ENCODE measurements around the gene SMOC1.

SMOC1 gene

DNA sequence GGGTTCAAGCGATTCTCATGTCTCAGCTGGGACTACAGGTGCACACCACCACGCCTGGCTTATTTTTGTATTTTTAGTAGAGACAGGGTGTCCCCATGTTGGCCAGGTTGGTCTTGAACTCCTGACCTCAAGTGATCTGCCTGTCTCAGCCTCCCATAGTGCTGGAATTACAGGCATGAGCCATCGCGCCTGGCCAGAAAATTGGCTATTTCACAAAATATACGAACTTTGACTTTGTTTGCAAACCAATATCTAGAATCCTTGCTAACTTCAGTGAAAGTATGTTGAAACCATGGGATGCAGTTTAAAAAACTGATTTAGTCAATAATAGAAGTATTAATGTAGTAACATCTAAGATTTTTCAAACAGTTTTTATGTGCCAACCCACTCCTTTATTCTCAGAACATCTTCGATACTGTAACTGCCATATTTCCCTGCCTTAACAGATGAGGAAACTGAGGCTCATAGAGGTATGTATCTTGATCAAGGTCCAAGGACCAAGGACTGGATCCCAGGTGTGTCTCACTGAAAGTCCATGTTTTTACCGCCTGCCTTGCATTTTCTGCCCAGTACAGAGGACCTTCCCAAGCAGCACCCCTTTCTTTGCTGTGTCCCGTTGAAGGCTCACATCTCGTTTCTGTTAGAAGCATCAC, 54.5 kb downstream of the SMOC1 start:
- Histone ChIP-seq H3K9me3 (no peaks in the 10 kb centered on the region), H3K27me3 (peaks cover 46% of the 10 kb centered on the region), H3K4me1 (ENCODE audit: control insufficient read depth in 1 of 2, insufficient read depth in 1 of 2, low read depth in 1 of 2, low read length in 1 of 2) (no peaks in the 10 kb centered on the region), H3K27ac (no peak overlapping the region), H3K4me3 (ENCODE audit: low read depth in 1 of 2, low read length in 1 of 2) (no peak overlapping the region), H3K36me3 (no peaks in the 10 kb centered on the region)
- TF ChIP-seq, protein P1, sequence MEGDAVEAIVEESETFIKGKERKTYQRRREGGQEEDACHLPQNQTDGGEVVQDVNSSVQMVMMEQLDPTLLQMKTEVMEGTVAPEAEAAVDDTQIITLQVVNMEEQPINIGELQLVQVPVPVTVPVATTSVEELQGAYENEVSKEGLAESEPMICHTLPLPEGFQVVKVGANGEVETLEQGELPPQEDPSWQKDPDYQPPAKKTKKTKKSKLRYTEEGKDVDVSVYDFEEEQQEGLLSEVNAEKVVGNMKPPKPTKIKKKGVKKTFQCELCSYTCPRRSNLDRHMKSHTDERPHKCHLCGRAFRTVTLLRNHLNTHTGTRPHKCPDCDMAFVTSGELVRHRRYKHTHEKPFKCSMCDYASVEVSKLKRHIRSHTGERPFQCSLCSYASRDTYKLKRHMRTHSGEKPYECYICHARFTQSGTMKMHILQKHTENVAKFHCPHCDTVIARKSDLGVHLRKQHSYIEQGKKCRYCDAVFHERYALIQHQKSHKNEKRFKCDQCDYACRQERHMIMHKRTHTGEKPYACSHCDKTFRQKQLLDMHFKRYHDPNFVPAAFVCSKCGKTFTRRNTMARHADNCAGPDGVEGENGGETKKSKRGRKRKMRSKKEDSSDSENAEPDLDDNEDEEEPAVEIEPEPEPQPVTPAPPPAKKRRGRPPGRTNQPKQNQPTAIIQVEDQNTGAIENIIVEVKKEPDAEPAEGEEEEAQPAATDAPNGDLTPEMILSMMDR (IDR thresholded peaks at IDR 0.05): no peak

DNA sequence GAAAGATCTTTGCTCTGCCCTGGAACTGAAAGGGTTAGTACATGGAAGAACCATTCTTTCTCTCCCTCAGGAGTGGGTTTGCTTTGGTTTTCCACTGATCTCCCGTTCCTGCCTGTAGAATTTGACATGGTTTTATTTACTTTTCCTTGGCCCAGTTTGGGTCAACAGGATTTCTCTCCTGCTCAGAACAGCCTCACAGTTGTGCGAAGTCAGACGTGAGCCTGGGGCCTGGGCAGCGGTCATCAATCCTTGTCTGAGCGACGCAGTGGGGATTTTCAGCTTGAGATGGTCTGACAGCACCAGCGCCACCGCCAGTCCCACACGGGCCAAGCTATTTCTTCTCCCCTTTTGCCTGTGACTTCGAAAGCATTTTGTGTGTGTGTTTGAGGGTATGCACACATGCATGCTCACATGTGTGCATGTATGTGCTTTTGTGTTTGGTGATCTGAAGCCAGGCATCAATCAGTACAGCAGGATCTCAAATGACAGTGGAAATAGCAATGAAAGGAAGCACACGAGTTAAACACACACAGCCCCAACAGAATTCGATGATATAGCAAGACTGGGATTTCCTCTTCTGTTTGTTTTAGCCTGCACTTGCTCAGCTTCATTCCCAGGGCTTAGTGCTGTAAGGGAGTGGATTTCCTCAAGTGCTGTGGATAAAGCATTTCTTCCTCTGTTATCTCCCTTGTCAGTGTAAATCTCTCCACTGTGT, 58.3 kb downstream of the SMOC1 start:
- H3K4me3 ChIP-seq (ENCODE audit: low read depth in 1 of 2, low read length in 1 of 2): no peak overlapping the region
- H3K27ac ChIP-seq: no peak overlapping the region
- H3K9me3 ChIP-seq: no peaks in the 10 kb centered on the region
- TF ChIP-seq, protein P1 (IDR thresholded peaks at IDR 0.05): no peak
- no peaks in the 10 kb centered on the region for H3K4me1 ChIP-seq (ENCODE audit: control insufficient read depth in 1 of 2, insufficient read depth in 1 of 2, low read depth in 1 of 2, low read length in 1 of 2)
- no peaks in the 10 kb centered on the region for H3K36me3 ChIP-seq
- H3K27me3 ChIP-seq: peaks cover 52% of the 10 kb centered on the region

DNA sequence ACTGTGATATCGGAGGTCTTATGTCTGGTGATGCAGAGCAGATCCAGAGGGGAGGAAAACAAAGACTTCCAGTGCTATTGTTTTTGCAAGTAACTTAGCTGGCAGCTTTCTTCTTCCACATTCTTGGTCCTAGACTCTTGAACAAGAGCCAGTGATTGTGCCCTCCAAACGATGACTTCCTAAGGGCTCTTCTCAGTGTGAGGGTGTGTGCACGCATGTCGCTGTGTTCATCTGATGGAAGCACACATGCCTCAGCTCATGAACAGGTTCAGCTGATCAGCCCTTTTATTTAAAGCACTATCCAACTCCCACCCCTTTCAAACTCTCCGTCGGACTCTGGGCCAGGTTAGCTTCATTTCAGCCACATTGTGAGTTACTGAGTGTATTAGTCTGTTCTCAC, 59.5 kb downstream of the SMOC1 start:
- no peaks in the 10 kb centered on the region for H3K36me3 ChIP-seq
- H3K4me1 ChIP-seq (ENCODE audit: control insufficient read depth in 1 of 2, insufficient read depth in 1 of 2, low read depth in 1 of 2, low read length in 1 of 2): no peaks in the 10 kb centered on the region
- no peak overlapping the region for H3K4me3 ChIP-seq (ENCODE audit: low read depth in 1 of 2, low read length in 1 of 2)
- no peaks in the 10 kb centered on the region for H3K9me3 ChIP-seq
- TF ChIP-seq, protein P1 (IDR thresholded peaks at IDR 0.05): no peak
- H3K27ac ChIP-seq: no peak overlapping the region
- H3K27me3 ChIP-seq: peaks cover 65% of the 10 kb centered on the region

DNA sequence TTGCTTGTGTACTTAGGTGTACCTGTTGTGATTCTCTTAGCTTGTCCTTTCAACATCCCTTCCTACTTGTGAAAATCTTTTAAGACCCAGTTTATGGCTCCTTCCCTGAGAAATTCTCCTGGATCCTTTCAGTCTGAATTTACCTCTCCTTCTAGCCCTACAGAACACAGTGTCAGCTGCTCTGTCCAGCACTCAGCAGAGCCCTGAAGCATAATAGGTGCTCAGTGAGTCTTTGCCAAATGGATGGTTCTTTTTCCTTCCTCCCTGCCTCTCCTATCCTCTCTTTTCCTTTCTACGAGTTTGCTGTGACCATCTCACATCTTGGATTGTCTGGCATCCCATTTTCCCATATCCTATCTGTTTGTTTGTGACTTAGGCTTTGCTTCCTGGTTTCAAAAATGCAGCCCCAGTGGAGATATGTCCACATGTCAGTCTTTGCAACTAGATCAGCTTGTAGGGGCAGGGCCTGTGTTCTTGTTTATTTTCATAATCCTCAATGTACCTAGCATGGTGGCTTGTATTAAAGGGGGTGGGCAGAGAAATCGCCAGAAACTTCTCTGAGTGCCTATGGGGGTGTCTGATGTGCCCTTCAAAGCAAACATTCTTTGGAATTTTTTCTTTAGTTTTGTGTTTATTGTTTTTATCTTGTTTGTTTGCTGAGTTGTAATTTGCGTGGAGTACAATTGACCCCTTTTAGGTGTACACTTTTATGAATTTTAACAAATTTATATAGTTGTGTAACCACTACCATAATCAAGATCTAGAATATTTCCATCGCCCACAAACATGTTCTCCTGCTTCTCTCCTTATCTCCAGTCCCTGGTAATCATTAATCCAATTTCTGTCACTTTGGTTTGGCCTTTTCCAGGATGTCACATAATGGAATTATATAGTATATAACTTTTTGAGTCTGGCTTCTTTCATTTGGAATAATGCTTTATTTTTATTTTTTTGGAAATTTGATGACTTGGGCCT, 62.8 kb downstream of the SMOC1 start:
- H3K4me1 ChIP-seq (ENCODE audit: control insufficient read depth in 1 of 2, insufficient read depth in 1 of 2, low read depth in 1 of 2, low read length in 1 of 2): no peaks in the 10 kb centered on the region

More for the DNA sequence above, 62.8 kb downstream of the SMOC1 start:
- Histone ChIP-seq H3K9me3 (no peaks in the 10 kb centered on the region), H3K4me3 (ENCODE audit: low read depth in 1 of 2, low read length in 1 of 2) (no peak overlapping the region), H3K27ac (no peak overlapping the region), H3K27me3 (peaks cover 51% of the 10 kb centered on the region), H3K36me3 (no peaks in the 10 kb centered on the region)
- TF ChIP-seq, protein P1 (IDR thresholded peaks at IDR 0.05): no peak

Data from neutrophil (primary cell).